Parathyroid adenoma (tissue), 2 donors: ENCODE data around the gene HNRNPF.

ENCODE experiments used
- H2AFZ ChIP-seq: fragments of 300-600 bp; sonication (generic); one replicate; pipeline ENCODE4 v1.7.0; 2017; ENCODE audit warnings: antibody characterized with exemption, mild to moderate bottlenecking
- H3K27ac ChIP-seq: fragments of 300-600 bp; sonication (generic); one replicate; pipeline ENCODE4 v1.7.0; 2017
- H3K27me3 ChIP-seq: fragments of 300-600 bp; sonication (generic); one replicate; pipeline ENCODE4 v1.7.0; 2017; ENCODE audit warnings: low read length; ENCODE audit not compliant: control insufficient read depth, insufficient read depth
- H3K36me3 ChIP-seq: fragments of 300-600 bp; sonication (generic); one replicate; pipeline ENCODE4 v1.7.0; 2017; ENCODE audit warnings: low read length; ENCODE audit not compliant: control insufficient read depth, insufficient read depth
- H3K4me1 ChIP-seq: fragments of 300-600 bp; sonication (generic); one replicate; pipeline ENCODE4 v1.7.0; 2017; ENCODE audit warnings: control low read depth
- H3K4me2 ChIP-seq: fragments of 300-600 bp; sonication (generic); one replicate; pipeline ENCODE4 v1.7.0; 2017; ENCODE audit warnings: low read length
- H3K4me3 ChIP-seq: fragments of 300-600 bp; sonication (generic); one replicate; pipeline ENCODE4 v1.7.0; 2017; ENCODE audit warnings: low read depth, low read length
- H3K79me2 ChIP-seq: fragments of 300-600 bp; sonication (generic); one replicate; pipeline ENCODE4 v1.7.0; 2017; ENCODE audit warnings: control low read depth
- H3K9ac ChIP-seq: fragments of 300-600 bp; sonication (generic); one replicate; pipeline ENCODE4 v1.7.0; 2017; ENCODE audit warnings: mild to moderate bottlenecking
- H3K9me3 ChIP-seq: fragments of 300-600 bp; sonication (generic); one replicate; pipeline ENCODE4 v1.7.0; 2017; ENCODE audit warnings: low read length; ENCODE audit not compliant: control insufficient read depth
- CTCF ChIP-seq: fragments of 300-600 bp; sonication (generic); IDR thresholded peaks from one replicate; pipeline ENCODE4 v1.7.0; 2017; ENCODE audit warnings: antibody characterized with exemption, mild to moderate bottlenecking
- donor health status: primary hyperparathyroidism.

Gene HNRNPF

GRCh38 chr10:43390759-43391158, 18.2 kb downstream of the HNRNPF start:
- H3K27me3 ChIP-seq, result no peaks in the 10 kb centered on the region
- H3K36me3 ChIP-seq, result no peaks in the 10 kb centered on the region
- no peak overlapping the region for H3K27ac ChIP-seq
- H3K4me1 ChIP-seq, result no peaks in the 10 kb centered on the region
- H2AFZ ChIP-seq, result no peak overlapping the region
- peak; percentile 66 for TF ChIP-seq CTCF
- H3K4me2 ChIP-seq, result no peak overlapping the region
- H3K4me3 ChIP-seq, result no peak overlapping the region
- peaks cover 46% of the 10 kb centered on the region for H3K79me2 ChIP-seq
- H3K9me3 ChIP-seq, result no peaks in the 10 kb centered on the region
- no peak overlapping the region for H3K9ac ChIP-seq

- no peak overlapping the region for H3K4me3 ChIP-seq
- no peaks in the 10 kb centered on the region for H3K36me3 ChIP-seq
- H2AFZ ChIP-seq, result no peak overlapping the region
- no peak overlapping the region for H3K27ac ChIP-seq
- H3K79me2 ChIP-seq, result peaks cover 43% of the 10 kb centered on the region
- H3K9me3 ChIP-seq, result no peaks in the 10 kb centered on the region
- H3K27me3 ChIP-seq, result no peaks in the 10 kb centered on the region
- no peak overlapping the region for H3K4me2 ChIP-seq
- no peaks in the 10 kb centered on the region for H3K4me1 ChIP-seq
- no peak for TF ChIP-seq CTCF
- H3K9ac ChIP-seq, result no peak overlapping the region
Measured at GRCh38 chr10:43390333-43390732, 18.7 kb downstream of the HNRNPF start.

- Histone ChIP-seq H3K9ac (no peak overlapping the region), H3K4me1 (no peaks in the 10 kb centered on the region), H3K27me3 (no peaks in the 10 kb centered on the region), H3K4me3 (no peak overlapping the region), H2AFZ (no peak overlapping the region), H3K27ac (no peak overlapping the region), H3K36me3 (no peaks in the 10 kb centered on the region), H3K9me3 (no peaks in the 10 kb centered on the region), H3K79me2 (peaks cover 41% of the 10 kb centered on the region), H3K4me2 (no peak overlapping the region)
- TF ChIP-seq CTCF, result no peak
Measured at GRCh38 chr10:43389867-43390266, 19.1 kb downstream of the HNRNPF start.

GRCh38 chr10:43387678-43388032, 21.3 kb downstream of the HNRNPF start:
- Histone ChIP-seq H3K27ac (no peak overlapping the region), H3K79me2 (peaks cover 21% of the 10 kb centered on the region), H3K36me3 (no peaks in the 10 kb centered on the region), H3K27me3 (no peaks in the 10 kb centered on the region), H3K4me1 (no peaks in the 10 kb centered on the region), H3K4me2 (no peak overlapping the region), H3K4me3 (no peak overlapping the region), H3K9me3 (no peaks in the 10 kb centered on the region), H3K9ac (no peak overlapping the region), H2AFZ (no peak overlapping the region)
- TF ChIP-seq CTCF, result no peak

- Histone ChIP-seq H3K36me3 (no peaks in the 10 kb centered on the region), H3K27me3 (no peaks in the 10 kb centered on the region), H3K79me2 (peaks cover 18% of the 10 kb centered on the region), H3K4me2 (no peak overlapping the region), H3K9me3 (no peaks in the 10 kb centered on the region), H3K4me3 (no peak overlapping the region), H3K27ac (no peak overlapping the region), H2AFZ (no peak overlapping the region), H3K9ac (no peak overlapping the region), H3K4me1 (no peaks in the 10 kb centered on the region)
- no peak for TF ChIP-seq CTCF
Measured at GRCh38 chr10:43386981-43387677, 21.9 kb downstream of the HNRNPF start.
